ENCODE measurements around the gene DPH5.
"Not testable (repeated sequence)": the region's sequence is repeated elsewhere in the genome, so short reads cannot be mapped to it uniquely, and the experiment has no call there.

Gene DPH5

DNA sequence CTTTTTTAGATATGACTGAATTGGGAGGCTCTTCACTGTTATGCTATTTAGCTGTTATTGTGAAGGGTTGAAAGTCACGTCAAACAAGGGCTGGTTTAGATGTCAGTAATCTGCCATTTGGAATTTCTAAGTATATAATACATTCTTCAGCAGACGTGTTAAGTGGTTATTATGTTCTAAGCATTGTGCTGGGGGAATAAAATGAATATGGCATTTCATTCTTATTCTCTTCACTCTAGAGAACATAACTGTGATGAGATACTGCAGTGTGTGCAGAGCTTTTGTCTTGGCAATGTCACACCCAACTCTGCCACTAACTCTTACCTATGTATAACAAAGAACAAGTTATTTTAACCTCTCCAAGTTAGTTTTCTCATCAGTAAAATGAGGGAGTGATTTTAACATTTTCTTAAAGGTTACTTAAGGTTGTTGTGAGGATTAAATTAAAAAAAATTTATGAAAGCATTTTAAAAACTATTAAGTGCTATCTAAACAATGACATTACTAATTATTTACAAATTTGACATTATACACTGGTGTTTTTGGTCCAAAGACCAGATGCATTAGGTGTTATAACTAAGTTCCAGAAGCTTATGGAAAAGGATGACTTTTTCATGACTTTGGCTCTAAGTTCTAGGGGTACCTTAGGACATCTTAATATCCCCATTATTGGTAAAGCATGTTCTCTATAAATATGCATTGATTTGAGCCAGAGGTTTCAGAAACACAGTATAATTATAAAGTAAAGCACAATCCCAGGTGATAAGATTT, 71.4 kb downstream of the DPH5 start:
- no peak overlapping the region for H3K4me3 ChIP-seq (ENCODE audit: low read depth, low read length)
- ChIA-PET CTCF (interaction anchor here (1.8 to 3.4 kb wide), 2 partner anchors 285 to 334 kb away, joined by 6 to 11 read pairs; no protein-coding TSS in a partner anchor), POLR2A (no interaction called here)
- TF ChIP-seq, protein P1, sequence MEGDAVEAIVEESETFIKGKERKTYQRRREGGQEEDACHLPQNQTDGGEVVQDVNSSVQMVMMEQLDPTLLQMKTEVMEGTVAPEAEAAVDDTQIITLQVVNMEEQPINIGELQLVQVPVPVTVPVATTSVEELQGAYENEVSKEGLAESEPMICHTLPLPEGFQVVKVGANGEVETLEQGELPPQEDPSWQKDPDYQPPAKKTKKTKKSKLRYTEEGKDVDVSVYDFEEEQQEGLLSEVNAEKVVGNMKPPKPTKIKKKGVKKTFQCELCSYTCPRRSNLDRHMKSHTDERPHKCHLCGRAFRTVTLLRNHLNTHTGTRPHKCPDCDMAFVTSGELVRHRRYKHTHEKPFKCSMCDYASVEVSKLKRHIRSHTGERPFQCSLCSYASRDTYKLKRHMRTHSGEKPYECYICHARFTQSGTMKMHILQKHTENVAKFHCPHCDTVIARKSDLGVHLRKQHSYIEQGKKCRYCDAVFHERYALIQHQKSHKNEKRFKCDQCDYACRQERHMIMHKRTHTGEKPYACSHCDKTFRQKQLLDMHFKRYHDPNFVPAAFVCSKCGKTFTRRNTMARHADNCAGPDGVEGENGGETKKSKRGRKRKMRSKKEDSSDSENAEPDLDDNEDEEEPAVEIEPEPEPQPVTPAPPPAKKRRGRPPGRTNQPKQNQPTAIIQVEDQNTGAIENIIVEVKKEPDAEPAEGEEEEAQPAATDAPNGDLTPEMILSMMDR (IDR thresholded peaks at IDR 0.05; ENCODE audit: insufficient read depth, low read length, missing control alignments), result no peak
- DNase-seq (ENCODE audit: low read depth, low spot score), result no peak

DNA sequence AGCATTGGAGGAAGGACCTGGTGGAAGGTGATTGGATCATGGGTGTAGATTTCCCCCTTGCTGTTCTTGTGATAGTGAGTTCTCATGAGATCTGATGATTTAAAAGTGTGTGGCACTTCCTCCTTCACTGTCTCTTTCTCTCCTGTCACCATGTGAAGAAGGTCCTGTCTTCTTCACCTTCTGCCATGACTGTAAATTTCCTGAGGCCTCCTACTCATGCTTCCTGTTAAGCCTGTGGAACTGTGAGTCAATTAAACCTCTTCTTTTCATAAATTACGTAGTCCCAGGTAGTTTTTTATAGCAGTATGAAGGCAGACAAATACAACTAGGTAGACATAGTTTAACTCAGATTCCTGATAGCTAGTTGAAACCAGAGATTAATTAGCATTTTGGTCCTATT, 72.6 kb downstream of the DPH5 start:
- POLR2A ChIA-PET; H3K4me3 ChIP-seq (ENCODE audit: low read depth, low read length); DNase-seq (ENCODE audit: low read depth, low spot score): not testable (repeated sequence)
- CTCF ChIA-PET, result interaction anchor here (1.8 to 3.4 kb wide), 2 partner anchors 286 to 335 kb away, joined by 6 to 11 read pairs; no protein-coding TSS in a partner anchor

DNA sequence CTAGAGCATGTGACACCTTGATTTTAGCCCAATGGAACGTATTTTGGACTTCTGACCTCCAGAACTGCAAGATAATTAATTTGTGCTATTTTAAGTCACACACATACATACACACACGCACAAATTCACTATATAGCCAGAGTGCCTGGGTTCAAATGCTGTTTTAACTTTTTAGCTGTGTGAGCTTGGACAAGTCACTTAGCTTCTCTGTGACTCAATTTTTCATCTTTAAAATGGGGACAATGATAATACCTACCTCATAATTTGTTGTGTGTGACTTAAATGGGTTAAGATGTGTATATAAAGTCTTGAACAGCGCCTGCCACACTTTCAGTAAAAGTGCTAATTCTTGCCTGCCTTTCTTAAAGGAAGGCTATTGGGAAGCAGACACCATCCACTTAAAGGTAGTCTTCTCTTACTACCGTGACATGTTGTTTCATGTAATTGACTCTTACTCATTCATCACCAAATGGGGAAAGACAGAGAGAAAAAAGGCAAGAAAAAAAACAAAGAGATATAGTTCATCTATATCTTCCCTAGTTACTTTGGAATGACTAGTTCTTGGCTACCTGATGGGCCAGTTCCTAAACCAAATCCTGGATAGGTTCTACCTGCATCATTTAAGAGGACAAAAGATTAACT, 73.4 kb downstream of the DPH5 start:
- ChIA-PET POLR2A (no interaction called here), CTCF (no interaction called here)
- DNase-seq (ENCODE audit: low read depth, low spot score), result no peak
- no peak overlapping the region for H3K4me3 ChIP-seq (ENCODE audit: low read depth, low read length)
- TF ChIP-seq, protein P1 (IDR thresholded peaks at IDR 0.05; ENCODE audit: insufficient read depth, low read length, missing control alignments), result no peak

DNA sequence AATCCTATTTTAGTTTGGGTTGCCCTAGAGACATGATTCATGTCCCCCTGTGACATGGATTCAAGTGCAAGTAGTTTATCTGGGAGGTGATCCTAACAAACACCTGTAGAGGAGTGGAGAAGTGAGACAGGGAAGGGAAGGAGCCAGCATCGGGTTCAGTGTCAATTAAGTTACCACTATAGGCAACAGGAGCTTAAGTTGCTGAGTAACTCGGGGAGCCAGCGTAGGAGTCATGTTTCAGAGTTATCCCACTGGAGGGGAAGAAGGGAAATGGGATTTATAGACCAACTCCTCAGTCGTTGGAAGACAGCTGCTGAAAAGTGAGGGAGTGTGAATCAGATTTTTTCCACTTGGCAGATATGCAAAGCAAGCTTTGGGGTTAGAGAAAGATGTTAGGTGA, 74.8 kb downstream of the DPH5 start:
- no peak overlapping the region for H3K4me3 ChIP-seq (ENCODE audit: low read depth, low read length)
- ChIA-PET POLR2A (no interaction called here), CTCF (interaction anchor here (1.0 to 1.9 kb wide), 3 partner anchors 9 to 338 kb away, joined by 4 to 7 read pairs (median 7); no protein-coding TSS in a partner anchor)
- TF ChIP-seq, protein P1 (IDR thresholded peaks at IDR 0.05; ENCODE audit: insufficient read depth, low read length, missing control alignments), result no peak
- DNase-seq (ENCODE audit: low read depth, low spot score), result peak; percentile 34

DNA sequence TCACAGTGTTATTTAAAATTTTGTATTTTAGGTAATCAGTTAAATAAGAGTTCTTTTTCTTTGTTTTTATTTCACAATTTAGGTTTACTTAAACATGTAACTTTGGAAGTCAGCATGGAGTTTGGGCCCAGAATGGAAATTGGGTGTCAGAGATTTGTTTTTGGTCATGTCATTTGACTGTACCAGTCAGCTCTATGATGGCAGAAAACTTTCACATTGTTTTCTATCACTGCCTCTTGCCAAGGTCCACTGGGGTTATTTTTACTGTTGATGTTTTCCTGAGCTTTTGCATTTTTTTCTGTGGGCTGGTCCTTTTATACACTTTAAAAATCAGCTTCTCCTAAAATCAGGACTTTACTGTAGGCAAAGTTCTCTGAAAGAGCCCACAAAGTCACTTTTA, 75.2 kb downstream of the DPH5 start:
- no peak for DNase-seq (ENCODE audit: low read depth, low spot score)
- no peak overlapping the region for H3K4me3 ChIP-seq (ENCODE audit: low read depth, low read length)
- ChIA-PET CTCF (interaction anchor here (1.0 to 1.9 kb wide), 3 partner anchors 9 to 338 kb away, joined by 4 to 7 read pairs (median 7); no protein-coding TSS in a partner anchor), POLR2A (no interaction called here)
- TF ChIP-seq, protein P1 (IDR thresholded peaks at IDR 0.05; ENCODE audit: insufficient read depth, low read length, missing control alignments), result no peak

DNA sequence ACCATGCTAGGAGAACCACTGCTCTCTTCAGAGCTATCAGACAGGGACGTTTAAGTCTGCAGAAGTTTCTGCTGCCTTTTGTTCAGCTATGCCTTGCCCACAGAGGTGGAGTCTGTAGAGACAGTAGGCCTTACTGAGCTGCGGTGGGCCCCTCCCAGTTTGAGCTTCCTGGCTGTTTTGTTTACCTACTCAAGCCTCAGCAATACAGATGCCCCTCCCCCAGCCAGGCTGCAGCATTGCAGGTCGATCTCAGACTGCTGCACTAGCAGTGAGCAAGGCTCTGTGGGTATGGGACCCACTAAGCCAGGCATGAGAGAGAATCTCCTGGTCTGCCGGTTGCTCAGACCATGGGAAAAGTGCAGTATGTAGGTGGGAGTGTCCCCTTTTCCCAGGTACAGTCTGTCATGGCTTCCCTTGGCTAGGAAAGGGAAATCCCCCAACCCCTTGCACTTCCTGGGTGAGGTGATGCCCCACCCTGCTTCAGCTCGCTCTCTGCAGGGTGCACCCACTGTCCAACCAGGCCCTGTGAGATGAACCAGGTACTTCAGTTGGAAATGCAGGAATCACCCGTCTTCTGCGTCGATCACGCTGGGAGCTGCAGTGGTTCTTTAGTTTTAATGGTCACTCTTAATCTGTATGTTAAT, 75.9 kb downstream of the DPH5 start:
- DNase-seq (ENCODE audit: low read depth, low spot score); H3K4me3 ChIP-seq (ENCODE audit: low read depth, low read length); POLR2A ChIA-PET: not testable (repeated sequence)
- CTCF ChIA-PET, result interaction anchor here (1.0 to 1.9 kb wide), 5 partner anchors 10 to 339 kb away, joined by 4 to 7 read pairs (median 5); no protein-coding TSS in a partner anchor

DNA sequence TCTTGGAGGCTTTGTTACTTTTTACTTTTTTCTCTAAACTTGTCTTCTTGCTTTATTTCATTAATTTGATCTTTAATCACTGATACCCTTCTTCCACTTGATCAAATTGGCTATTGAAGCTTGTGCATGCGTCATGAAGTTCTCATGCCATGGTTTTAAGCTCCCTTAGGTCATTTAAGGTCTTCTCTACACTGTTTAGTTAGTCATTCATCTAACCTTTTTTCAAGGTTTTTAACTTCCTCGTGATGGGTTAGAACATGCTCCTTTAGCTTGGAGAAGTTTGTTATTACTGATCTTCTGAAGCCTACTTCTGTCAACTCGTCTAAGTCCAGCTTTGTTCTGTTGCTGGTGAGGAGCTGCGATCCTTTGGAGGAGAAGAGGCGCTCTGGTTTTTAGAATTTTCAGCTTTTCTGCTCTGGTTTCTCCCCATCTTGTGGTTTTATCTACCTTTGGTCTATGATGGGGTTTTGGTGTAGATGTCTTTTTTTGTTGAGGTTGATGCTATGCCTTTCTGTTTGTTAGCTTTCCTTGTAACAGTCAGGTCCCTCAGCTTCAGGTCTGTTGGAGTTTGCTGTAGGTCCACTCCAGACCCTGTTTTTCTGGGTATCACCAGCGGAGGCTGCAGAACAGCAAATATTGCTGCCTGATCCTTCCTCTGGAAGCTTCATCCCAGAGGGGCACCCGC, 76.7 kb downstream of the DPH5 start:
- CTCF ChIA-PET, result interaction anchor here (1.2 to 1.6 kb wide), 2 partner anchors 11 to 340 kb away, joined by 4 to 5 read pairs; no protein-coding TSS in a partner anchor
- H3K4me3 ChIP-seq (ENCODE audit: low read depth, low read length); DNase-seq (ENCODE audit: low read depth, low spot score); POLR2A ChIA-PET: not testable (repeated sequence)

DNA sequence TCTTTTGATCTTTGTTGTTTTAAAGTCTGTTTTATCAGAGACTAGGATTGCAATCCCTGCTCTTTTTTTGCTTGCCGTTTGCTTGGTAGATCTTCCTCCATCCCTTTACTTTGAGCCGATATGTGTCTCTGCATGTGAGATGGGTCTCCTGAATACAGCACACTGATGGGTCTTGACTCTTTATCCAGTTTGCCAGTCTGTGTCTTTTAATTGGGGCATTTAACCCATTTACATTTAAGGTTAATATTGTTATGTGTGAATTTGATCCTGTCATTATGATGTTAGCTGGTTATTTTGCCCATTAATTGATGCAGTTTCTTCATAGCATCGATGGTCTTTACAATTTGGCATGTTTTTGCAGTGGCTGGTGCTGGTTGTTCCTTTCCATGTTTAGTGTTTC, 77.8 kb downstream of the DPH5 start:
- DNase-seq (ENCODE audit: low read depth, low spot score); H3K4me3 ChIP-seq (ENCODE audit: low read depth, low read length); POLR2A ChIA-PET: not testable (repeated sequence)
- CTCF ChIA-PET, result interaction anchor here (1.6 kb wide), 1 partner anchor 10 kb away, joined by 4 read pairs; no protein-coding TSS in a partner anchor

DNA sequence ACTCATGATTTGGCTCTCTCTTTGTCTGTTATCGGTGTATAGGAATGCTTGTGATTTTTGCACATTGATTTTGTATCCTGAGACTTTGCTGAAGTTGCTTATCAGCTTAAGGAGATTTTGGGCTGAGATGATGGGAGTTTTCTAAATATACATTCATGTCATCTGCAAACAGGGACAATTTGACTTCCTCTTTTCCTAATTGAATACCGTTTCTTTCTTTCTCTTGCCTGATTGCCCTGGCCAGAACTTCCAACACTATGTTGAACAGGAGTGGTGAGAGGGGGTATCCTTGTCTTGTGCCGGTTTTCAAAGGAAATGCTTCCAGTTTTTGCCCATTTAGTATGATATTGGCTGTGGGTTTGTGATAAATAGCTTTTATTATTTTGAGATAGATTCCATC, 79.5 kb downstream of the DPH5 start:
- CTCF ChIA-PET; POLR2A ChIA-PET; H3K4me3 ChIP-seq (ENCODE audit: low read depth, low read length); DNase-seq (ENCODE audit: low read depth, low spot score): not testable (repeated sequence)
